Measurements from ENCODE around the gene RBMS3.
A peak's percentile ranks its signal among the peaks of the same experiment; 100 is the strongest.
"Not testable (repeated sequence)": the region's sequence is repeated elsewhere in the genome, so short reads cannot be mapped to it uniquely, and the experiment has no call there.

Gene RBMS3

GRCh38 chr3:29280404-29281093 lies at the start of gene RBMS3:
Gene RBMS3 (plus strand): TSS chr3:29281071.
- no peak for DNase-seq

GRCh38 chr3:29233126-29233525 lies 47.7 kb upstream of the RBMS3 start:
- DNase-seq, result not testable (repeated sequence)

- no peak for DNase-seq
Observed at GRCh38 chr3:29236146-29236840, 44.6 kb upstream of the RBMS3 start.

- DNase-seq, result no peak
Observed at GRCh38 chr3:29239376-29239775, 41.5 kb upstream of the RBMS3 start.

- DNase-seq, result no peak
Observed at GRCh38 chr3:29240248-29240647, 40.6 kb upstream of the RBMS3 start.

- DNase-seq, result no peak
Observed at GRCh38 chr3:29240887-29241286, 40.0 kb upstream of the RBMS3 start.

- DNase-seq, result no peak
Observed at GRCh38 chr3:29241855-29242254, 39.0 kb upstream of the RBMS3 start.

GRCh38 chr3:29242296-29242695 lies 38.6 kb upstream of the RBMS3 start:
- DNase-seq, result no peak

GRCh38 chr3:29245441-29245840 lies 35.4 kb upstream of the RBMS3 start:
- DNase-seq, result no peak

GRCh38 chr3:29247088-29247745 lies 33.7 kb upstream of the RBMS3 start:
- no peak for DNase-seq

- no peak for DNase-seq
Observed at GRCh38 chr3:29249829-29250345, 31.0 kb upstream of the RBMS3 start.

GRCh38 chr3:29255854-29256696 lies 24.8 kb upstream of the RBMS3 start:
- no peak for DNase-seq

GRCh38 chr3:29258161-29258560 lies 22.7 kb upstream of the RBMS3 start:
- no peak for DNase-seq

GRCh38 chr3:29261119-29261518 lies 19.8 kb upstream of the RBMS3 start:
- no peak for DNase-seq

GRCh38 chr3:29263476-29263875 lies 17.4 kb upstream of the RBMS3 start:
- no peak for DNase-seq

GRCh38 chr3:29265509-29266072 lies 15.3 kb upstream of the RBMS3 start:
- DNase-seq, result no peak

- no peak for DNase-seq
Observed at GRCh38 chr3:29267226-29267625, 13.6 kb upstream of the RBMS3 start.

- no peak for DNase-seq
Observed at GRCh38 chr3:29268651-29269050, 12.2 kb upstream of the RBMS3 start.

- DNase-seq, result no peak
Observed at GRCh38 chr3:29270752-29271151, 10.1 kb upstream of the RBMS3 start.

- DNase-seq, result peak; percentile 27
Observed at GRCh38 chr3:29271475-29271874, 9.4 kb upstream of the RBMS3 start.

- no peak for DNase-seq
Observed at GRCh38 chr3:29274667-29275066, 6.2 kb upstream of the RBMS3 start.

GRCh38 chr3:29275309-29275708 lies 5.6 kb upstream of the RBMS3 start:
- DNase-seq, result no peak

GRCh38 chr3:29277249-29277648 lies 3.6 kb upstream of the RBMS3 start:
- no peak for DNase-seq

Data from NCI-H2029 (cell line).